ENCODE data around the gene FAM240B. TPM values are rescaled to one million over a fixed set of nuclear protein-coding genes. Genes with fewer than 3 reads are reported as not detected.
A peak's percentile ranks its signal among the peaks of the same experiment; 100 is the strongest.

The FAM240B gene
- total RNA-seq, 3 donors from 2014 or later, result not detected

DNA sequence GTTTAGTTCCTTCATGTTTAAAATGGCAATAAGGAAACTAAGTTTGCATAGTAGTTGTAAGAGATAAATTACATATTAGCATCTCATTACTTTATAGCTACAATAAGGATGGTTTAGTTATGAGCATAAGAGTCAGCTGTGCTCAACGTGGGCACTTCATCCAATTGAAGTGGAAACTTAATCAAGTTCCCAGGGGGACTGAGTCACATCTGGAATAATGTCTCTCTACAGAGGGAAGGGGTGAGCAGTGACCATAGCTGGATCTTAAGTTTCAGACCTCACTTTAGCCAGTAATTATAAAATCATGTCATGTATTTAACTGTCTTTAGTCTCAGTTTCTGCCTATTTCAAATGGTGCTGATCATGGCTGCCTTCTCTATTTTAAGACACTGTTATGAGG is 36.8 kb upstream of the FAM240B start:
- no peaks in the 10 kb centered on the region for H3K4me1 ChIP-seq
- no peaks in the 10 kb centered on the region for H3K36me3 ChIP-seq
- H3K27me3 ChIP-seq, result no peaks in the 10 kb centered on the region
- H3K27ac ChIP-seq, result no peak overlapping the region
- TF ChIP-seq POLR2A (IDR thresholded peaks at IDR 0.05) (no peak), POLR2AphosphoS5 (IDR thresholded peaks at IDR 0.05) (no peak)
- TF ChIP-seq, protein P1, sequence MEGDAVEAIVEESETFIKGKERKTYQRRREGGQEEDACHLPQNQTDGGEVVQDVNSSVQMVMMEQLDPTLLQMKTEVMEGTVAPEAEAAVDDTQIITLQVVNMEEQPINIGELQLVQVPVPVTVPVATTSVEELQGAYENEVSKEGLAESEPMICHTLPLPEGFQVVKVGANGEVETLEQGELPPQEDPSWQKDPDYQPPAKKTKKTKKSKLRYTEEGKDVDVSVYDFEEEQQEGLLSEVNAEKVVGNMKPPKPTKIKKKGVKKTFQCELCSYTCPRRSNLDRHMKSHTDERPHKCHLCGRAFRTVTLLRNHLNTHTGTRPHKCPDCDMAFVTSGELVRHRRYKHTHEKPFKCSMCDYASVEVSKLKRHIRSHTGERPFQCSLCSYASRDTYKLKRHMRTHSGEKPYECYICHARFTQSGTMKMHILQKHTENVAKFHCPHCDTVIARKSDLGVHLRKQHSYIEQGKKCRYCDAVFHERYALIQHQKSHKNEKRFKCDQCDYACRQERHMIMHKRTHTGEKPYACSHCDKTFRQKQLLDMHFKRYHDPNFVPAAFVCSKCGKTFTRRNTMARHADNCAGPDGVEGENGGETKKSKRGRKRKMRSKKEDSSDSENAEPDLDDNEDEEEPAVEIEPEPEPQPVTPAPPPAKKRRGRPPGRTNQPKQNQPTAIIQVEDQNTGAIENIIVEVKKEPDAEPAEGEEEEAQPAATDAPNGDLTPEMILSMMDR (IDR thresholded peaks at IDR 0.05), result no peak
- H3K9me3 ChIP-seq, result no peaks in the 10 kb centered on the region
- H3K4me3 ChIP-seq, result no peak overlapping the region
- DNase-seq (ENCODE audit: low spot score in 2 of 2), result no peak
- intact Hi-C loops (cut with DNase I; ENCODE audit: low total_unique reads), result no loop called here

DNA sequence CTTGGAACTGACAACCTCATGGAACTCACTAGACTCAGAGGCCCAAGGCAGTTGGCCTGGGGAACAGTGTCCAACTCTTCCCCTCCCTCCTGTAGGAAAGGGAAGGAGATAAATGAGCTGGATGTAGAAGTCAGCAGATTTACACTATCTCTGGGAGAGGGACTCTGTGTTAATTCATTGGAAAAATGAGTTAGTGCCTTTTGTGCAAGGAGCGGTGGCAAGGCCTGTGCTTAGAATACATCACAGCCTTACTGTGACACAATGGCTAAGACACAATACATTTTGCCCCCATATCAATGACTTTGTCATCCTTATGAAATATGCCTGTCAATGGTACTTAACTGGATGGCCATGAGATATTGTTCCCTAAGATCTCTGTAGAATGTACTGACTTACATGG is 28.0 kb upstream of the FAM240B start:
- DNase-seq (ENCODE audit: low spot score in 2 of 2), result no peak
- no peaks in the 10 kb centered on the region for H3K4me1 ChIP-seq
- H3K9me3 ChIP-seq, result no peaks in the 10 kb centered on the region
- TF ChIP-seq POLR2AphosphoS5 (IDR thresholded peaks at IDR 0.05), result no peak
- TF ChIP-seq, protein P1 (IDR thresholded peaks at IDR 0.05), result no peak
- no peak for TF ChIP-seq POLR2A (IDR thresholded peaks at IDR 0.05)
- no peak overlapping the region for H3K27ac ChIP-seq
- H3K36me3 ChIP-seq, result no peaks in the 10 kb centered on the region
- H3K4me3 ChIP-seq, result no peak overlapping the region
- no peaks in the 10 kb centered on the region for H3K27me3 ChIP-seq
- intact Hi-C loops (cut with DNase I; ENCODE audit: low total_unique reads), result no loop called here

DNA sequence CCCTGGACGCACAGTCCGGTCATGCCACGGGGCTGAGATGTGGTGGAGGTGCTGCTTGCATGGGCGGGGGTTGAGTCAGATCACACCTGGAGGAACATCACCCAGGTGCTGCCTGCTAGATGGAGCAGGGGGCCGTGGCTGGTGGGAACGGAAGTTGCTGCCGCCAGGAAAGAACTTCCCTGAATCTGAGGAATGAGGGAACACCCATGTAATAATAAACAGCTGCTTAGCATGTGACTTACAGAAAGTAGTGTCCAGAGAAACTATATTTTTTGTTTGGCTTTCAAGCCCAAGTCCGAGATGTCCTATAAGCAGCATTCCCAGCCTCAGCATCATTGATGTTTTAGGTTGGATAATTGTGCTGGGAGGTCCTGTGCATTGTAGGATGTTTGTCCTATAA is 27.1 kb upstream of the FAM240B start:
- Histone ChIP-seq H3K9me3 (no peaks in the 10 kb centered on the region), H3K4me3 (peak overlapping the region in 1 of 3 donors; percentile 15), H3K27ac (no peak overlapping the region), H3K4me1 (no peaks in the 10 kb centered on the region), H3K27me3 (no peaks in the 10 kb centered on the region), H3K36me3 (no peaks in the 10 kb centered on the region)
- no peak for DNase-seq (ENCODE audit: low spot score in 2 of 2)
- intact Hi-C loops (cut with DNase I; ENCODE audit: low total_unique reads), result no loop called here
- TF ChIP-seq POLR2A (IDR thresholded peaks at IDR 0.05), result no peak

DNA sequence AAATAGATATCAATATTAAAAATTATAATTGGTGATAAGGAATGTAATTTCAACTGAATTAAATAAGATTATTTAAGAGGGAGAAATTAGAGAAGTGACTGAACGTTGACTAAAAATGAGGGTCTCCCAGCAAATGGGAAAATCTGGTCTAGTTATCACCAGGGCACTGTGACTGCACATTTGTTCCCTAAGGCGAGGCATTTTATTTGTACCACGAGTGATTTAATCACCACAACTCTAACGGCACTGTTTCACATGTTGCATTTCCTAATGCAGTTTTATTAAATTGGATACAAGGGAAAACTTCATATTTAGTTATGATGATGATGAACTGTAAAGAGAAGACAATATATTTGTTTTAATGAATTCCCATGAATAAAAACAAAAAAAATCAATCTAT is 26.4 kb upstream of the FAM240B start:
- no peak overlapping the region for H3K4me3 ChIP-seq
- no peak for DNase-seq (ENCODE audit: low spot score in 2 of 2)
- H3K4me1 ChIP-seq, result no peaks in the 10 kb centered on the region
- no peaks in the 10 kb centered on the region for H3K9me3 ChIP-seq
- H3K27ac ChIP-seq, result no peak overlapping the region
- no peaks in the 10 kb centered on the region for H3K27me3 ChIP-seq
- TF ChIP-seq, protein P1 (IDR thresholded peaks at IDR 0.05), result no peak
- TF ChIP-seq POLR2AphosphoS5 (IDR thresholded peaks at IDR 0.05), result no peak
- intact Hi-C loops (cut with DNase I; ENCODE audit: low total_unique reads), result no loop called here
- H3K36me3 ChIP-seq, result no peaks in the 10 kb centered on the region

DNA sequence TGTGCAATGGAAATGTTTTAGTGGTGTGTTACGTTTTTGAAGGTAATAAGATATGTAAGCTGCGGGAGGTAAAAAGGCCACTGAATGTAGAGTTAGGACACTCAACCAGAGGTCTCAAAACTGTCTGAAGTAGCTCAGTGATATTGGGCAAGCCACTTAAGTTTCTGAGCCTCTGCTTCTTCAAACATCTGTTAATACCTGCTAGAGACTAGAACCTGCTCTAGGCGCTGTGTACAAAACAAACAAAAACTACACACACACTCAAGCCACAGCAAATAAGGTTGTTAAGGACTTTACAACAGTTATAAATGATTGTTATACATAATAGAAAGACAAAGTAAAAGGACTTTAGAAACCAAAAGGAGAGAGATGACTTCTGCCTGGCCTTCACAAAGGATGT is 24.6 kb upstream of the FAM240B start:
- Histone ChIP-seq H3K27me3 (no peaks in the 10 kb centered on the region), H3K9me3 (no peaks in the 10 kb centered on the region), H3K4me3 (no peak overlapping the region), H3K4me1 (no peaks in the 10 kb centered on the region), H3K36me3 (no peaks in the 10 kb centered on the region), H3K27ac (no peak overlapping the region)
- intact Hi-C loops (cut with DNase I; ENCODE audit: low total_unique reads), result no loop called here
- no peak for DNase-seq (ENCODE audit: low spot score in 2 of 2)
- TF ChIP-seq POLR2AphosphoS5 (IDR thresholded peaks at IDR 0.05) (no peak), POLR2A (IDR thresholded peaks at IDR 0.05) (no peak)
- TF ChIP-seq, protein P1 (IDR thresholded peaks at IDR 0.05), result no peak

DNA sequence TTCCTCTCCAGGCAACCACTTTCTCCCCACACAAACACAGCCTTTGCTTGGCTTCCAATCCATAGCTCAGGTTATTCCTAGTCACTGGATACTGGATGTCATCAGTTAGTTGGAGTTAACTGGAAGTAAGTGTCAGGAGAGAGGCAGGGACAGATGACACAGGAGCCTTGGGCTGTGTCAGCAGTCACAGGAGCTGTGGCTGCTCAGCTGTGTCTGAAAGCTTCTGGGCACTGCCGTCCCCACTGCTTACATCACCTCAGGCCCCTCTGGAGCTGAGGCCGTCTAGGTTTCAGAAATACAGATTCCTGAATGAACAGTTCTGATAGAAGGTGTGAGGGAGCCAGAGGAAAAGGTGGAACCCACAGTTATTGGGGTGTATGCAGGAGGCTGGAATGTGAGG is 17.3 kb upstream of the FAM240B start:
- no peaks in the 10 kb centered on the region for H3K4me1 ChIP-seq
- no peaks in the 10 kb centered on the region for H3K36me3 ChIP-seq
- no peaks in the 10 kb centered on the region for H3K9me3 ChIP-seq
- TF ChIP-seq POLR2A (IDR thresholded peaks at IDR 0.05) (no peak), POLR2AphosphoS5 (IDR thresholded peaks at IDR 0.05) (no peak)
- TF ChIP-seq, protein P1 (IDR thresholded peaks at IDR 0.05), result no peak
- H3K27me3 ChIP-seq, result no peaks in the 10 kb centered on the region
- intact Hi-C loops (cut with DNase I; ENCODE audit: low total_unique reads), result no loop called here
- no peak overlapping the region for H3K4me3 ChIP-seq
- no peak for DNase-seq (ENCODE audit: low spot score in 2 of 2)
- no peak overlapping the region for H3K27ac ChIP-seq

Measured in breast epithelium (tissue), 4 donors.